GM23338 (cell line): ENCODE data around the gene USP49.

Experiments used
- CTCF ChIP-seq, 2 experiments: fragments of 200-600 bp in 1 of 2; sonication (generic) in 1 of 2; conservative IDR thresholded peaks; 2 replicates each; pipeline versions ENCODE4 v1.5.1 to v1.6.1; 2016 to 2017; ENCODE audit warnings: antibody characterized with exemption in 2 of 2, low read depth in 2 of 2, mild to moderate bottlenecking in 2 of 2, moderate library complexity in 1 of 2
- EZH2phosphoT487 ChIP-seq: fragments of 200-600 bp; sonication (generic); IDR thresholded peaks from one replicate; pipeline ENCODE4 v1.8.1; 2018; ENCODE audit warnings: antibody characterized with exemption; ENCODE audit not compliant: unreplicated experiment
- NANOG ChIP-seq: IDR thresholded peaks from 2 replicates; pipeline ENCODE4 v1.6.1; 2016; ENCODE audit warnings: antibody characterized with exemption, borderline replicate concordance
- POLR2AphosphoS5 ChIP-seq: IDR thresholded peaks from 2 replicates; pipeline ENCODE4 v1.6.1; 2016; ENCODE audit warnings: antibody characterized with exemption, low read depth

GRCh38 chr6:41858703-41859102 lies 36.5 kb downstream of the USP49 start:
- no peak for TF ChIP-seq CTCF (conservative IDR thresholded peaks at IDR 0.05; ENCODE audit: low read depth in 2 of 2)
- no peak for TF ChIP-seq EZH2phosphoT487
- TF ChIP-seq POLR2AphosphoS5 = no peak
- no peak for TF ChIP-seq NANOG
